Fibroblast of villous mesenchyme (primary cell): ENCODE data around the gene TOGARAM1. TPM values are rescaled to one million over a fixed set of nuclear protein-coding genes. Genes with fewer than 3 reads are reported as not detected.

Experiments
- DNase-seq: peaks from one replicate; pipeline ENCODE4 v3.0.0-alpha.2; 2010; ENCODE audit warnings: low read depth
- H3K4me3 ChIP-seq: 2 replicates; pipeline ENCODE4 v1.5.1; 2011; ENCODE audit warnings: low read depth, mild to moderate bottlenecking, low read length
- small RNA-seq: library from RNA; depleted of rRNA; stranded (forward); fragments of <200 nt; gene quantifications from one replicate; pipeline ENCODE3, GENCODE V24; 2012
- total RNA-seq: library from RNA; depleted of rRNA; stranded (reverse); fragments of >200 nt; gene quantifications from 2 replicates; pipeline ENCODE4 v1.2.3, GENCODE V29; 2012
- TF ChIP-seq, protein P1 (sequence below): IDR thresholded peaks from 2 replicates; pipeline ENCODE4 v1.5.1; 2012; ENCODE audit warnings: low read depth, mild to moderate bottlenecking, low read length; ENCODE audit not compliant: insufficient read depth

TOGARAM1 gene
- total RNA-seq, 1 donor: 22.5 TPM

DNA sequence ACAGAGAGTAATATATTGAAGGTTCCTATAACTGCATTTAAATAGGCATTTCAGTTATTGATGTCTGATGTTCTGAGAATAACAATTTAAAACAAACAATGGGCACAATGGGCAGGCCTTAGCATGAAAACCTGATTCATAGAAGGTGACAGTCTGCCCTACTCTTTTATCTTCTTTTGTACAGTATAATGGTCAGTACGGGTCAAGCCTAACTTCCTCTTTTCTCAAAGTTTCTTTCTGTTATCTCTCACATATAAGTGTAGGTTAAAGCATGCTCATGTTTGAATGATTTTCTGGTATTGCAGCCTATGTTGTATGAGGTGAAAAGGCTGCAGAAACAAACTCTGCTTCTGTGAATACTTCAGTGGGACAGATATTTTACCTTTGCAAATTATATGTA is 158.1 kb downstream of the TOGARAM1 start:
- DNase-seq: no peak
- H3K4me3 ChIP-seq: no peak overlapping the region
- TF ChIP-seq, protein P1, sequence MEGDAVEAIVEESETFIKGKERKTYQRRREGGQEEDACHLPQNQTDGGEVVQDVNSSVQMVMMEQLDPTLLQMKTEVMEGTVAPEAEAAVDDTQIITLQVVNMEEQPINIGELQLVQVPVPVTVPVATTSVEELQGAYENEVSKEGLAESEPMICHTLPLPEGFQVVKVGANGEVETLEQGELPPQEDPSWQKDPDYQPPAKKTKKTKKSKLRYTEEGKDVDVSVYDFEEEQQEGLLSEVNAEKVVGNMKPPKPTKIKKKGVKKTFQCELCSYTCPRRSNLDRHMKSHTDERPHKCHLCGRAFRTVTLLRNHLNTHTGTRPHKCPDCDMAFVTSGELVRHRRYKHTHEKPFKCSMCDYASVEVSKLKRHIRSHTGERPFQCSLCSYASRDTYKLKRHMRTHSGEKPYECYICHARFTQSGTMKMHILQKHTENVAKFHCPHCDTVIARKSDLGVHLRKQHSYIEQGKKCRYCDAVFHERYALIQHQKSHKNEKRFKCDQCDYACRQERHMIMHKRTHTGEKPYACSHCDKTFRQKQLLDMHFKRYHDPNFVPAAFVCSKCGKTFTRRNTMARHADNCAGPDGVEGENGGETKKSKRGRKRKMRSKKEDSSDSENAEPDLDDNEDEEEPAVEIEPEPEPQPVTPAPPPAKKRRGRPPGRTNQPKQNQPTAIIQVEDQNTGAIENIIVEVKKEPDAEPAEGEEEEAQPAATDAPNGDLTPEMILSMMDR: no peak

DNA sequence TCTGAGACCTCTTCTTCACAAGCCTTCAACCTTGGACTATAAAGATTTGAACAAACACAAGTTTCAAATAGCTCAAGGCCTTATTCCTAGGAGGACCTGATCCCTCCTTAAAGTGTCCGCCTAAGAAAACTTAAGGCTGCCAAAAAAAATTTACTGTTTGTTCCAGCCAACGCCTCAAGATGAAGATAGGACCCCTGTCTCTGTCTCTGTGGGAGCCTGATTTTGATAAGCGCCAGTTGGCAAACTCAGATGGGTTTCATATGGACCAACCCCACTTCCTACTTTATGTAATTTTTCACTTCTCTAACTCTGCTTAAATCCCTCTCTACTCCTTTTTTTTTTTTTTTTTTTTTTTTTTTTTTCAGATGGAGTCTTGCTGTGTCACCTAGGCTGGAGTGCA is 161.3 kb downstream of the TOGARAM1 start:
- DNase-seq: no peak
- no peak overlapping the region for H3K4me3 ChIP-seq
- TF ChIP-seq, protein P1: no peak

Small RNA genes lying within 50 kb of the gene (small RNA-seq; reads per million reads assigned to genes)
- not detected for gene RF00151
- 13,405 reads per million, percentile 100 among the genes with 10 or more reads in this experiment for gene SNORD127

Other genes with a start within 250 kb of the TOGARAM1 start
- gene KLHL28, start 243 bp upstream of the TOGARAM1 start, total RNA-seq: 9.5 and 9.7 TPM in 2 replicates
- gene PRPF39, start 121.9 kb downstream of the TOGARAM1 start, total RNA-seq: 32.5 and 37.1 TPM in 2 replicates
- 22.2 and 30.7 TPM in 2 replicates for gene FKBP3, start 172.3 kb downstream of the TOGARAM1 start, total RNA-seq
- gene FANCM, start 173.7 kb downstream of the TOGARAM1 start, total RNA-seq: 7.4 and 10.8 TPM in 2 replicates